Measurements from ENCODE around the gene IL17RA.

Gene IL17RA

GRCh38 chr22:17086788-17087497, 2.1 kb downstream of the IL17RA start:
- no peaks in the 10 kb centered on the region for H3K36me3 ChIP-seq (ENCODE audit: insufficient read depth, low read length)
- H3F3A ChIP-seq (ENCODE audit: low read depth) = no peaks in the 10 kb centered on the region
- H3K79me2 ChIP-seq (ENCODE audit: insufficient read depth, low read length) = peaks cover 63% of the 10 kb centered on the region
- H3K9me3 ChIP-seq (ENCODE audit: insufficient read depth, low read depth, low read length) = no peaks in the 10 kb centered on the region
- H3K4me2 ChIP-seq (ENCODE audit: low read depth, low read length, poor library complexity, severe bottlenecking) = peak overlapping the region; percentile 81
- peaks cover 39% of the 10 kb centered on the region for H4K20me1 ChIP-seq (ENCODE audit: insufficient read depth, low read length, poor library complexity, severe bottlenecking)
- TF ChIP-seq CTCF (conservative IDR thresholded peaks at IDR 0.05; ENCODE audit: low read length) = no peak
- no peak for TF ChIP-seq EZH2phosphoT487 (IDR thresholded peaks at IDR 0.05; ENCODE audit: borderline replicate concordance)
- no peaks in the 10 kb centered on the region for H3K9me2 ChIP-seq (replicated peaks; ENCODE audit: low read depth, low read length)
- H3K27me3 ChIP-seq (ENCODE audit: insufficient read depth, low read length, poor library complexity, severe bottlenecking) = no peaks in the 10 kb centered on the region
- H2AFZ ChIP-seq (ENCODE audit: low read length) = no peak overlapping the region
- peak overlapping the region; percentile 79 for H3K9ac ChIP-seq (ENCODE audit: low read depth, low read length, poor library complexity, severe bottlenecking)
- H3K4me3 ChIP-seq (ENCODE audit: low read length, poor library complexity, severe bottlenecking) = peak overlapping the region; percentile 86
- H3K4me1 ChIP-seq (ENCODE audit: insufficient read depth, low read length, poor library complexity, severe bottlenecking) = peaks cover 56% of the 10 kb centered on the region

GRCh38 chr22:17087498-17088131, 2.8 kb downstream of the IL17RA start:
- peaks cover 41% of the 10 kb centered on the region for H4K20me1 ChIP-seq (ENCODE audit: insufficient read depth, low read length, poor library complexity, severe bottlenecking)
- H3K9me3 ChIP-seq (ENCODE audit: insufficient read depth, low read depth, low read length) = no peaks in the 10 kb centered on the region
- H3K4me2 ChIP-seq (ENCODE audit: low read depth, low read length, poor library complexity, severe bottlenecking) = peak overlapping the region; percentile 81
- peak overlapping the region; percentile 86 for H3K4me3 ChIP-seq (ENCODE audit: low read length, poor library complexity, severe bottlenecking)
- peaks cover 62% of the 10 kb centered on the region for H3K4me1 ChIP-seq (ENCODE audit: insufficient read depth, low read length, poor library complexity, severe bottlenecking)
- TF ChIP-seq EZH2phosphoT487 (IDR thresholded peaks at IDR 0.05; ENCODE audit: borderline replicate concordance) (no peak), CTCF (conservative IDR thresholded peaks at IDR 0.05; ENCODE audit: low read length) (no peak)
- H2AFZ ChIP-seq (ENCODE audit: low read length) = no peak overlapping the region
- no peaks in the 10 kb centered on the region for H3K9me2 ChIP-seq (replicated peaks; ENCODE audit: low read depth, low read length)
- no peaks in the 10 kb centered on the region for H3K27me3 ChIP-seq (ENCODE audit: insufficient read depth, low read length, poor library complexity, severe bottlenecking)
- peaks cover 70% of the 10 kb centered on the region for H3K79me2 ChIP-seq (ENCODE audit: insufficient read depth, low read length)
- no peaks in the 10 kb centered on the region for H3K36me3 ChIP-seq (ENCODE audit: insufficient read depth, low read length)
- peak overlapping the region; percentile 79 for H3K9ac ChIP-seq (ENCODE audit: low read depth, low read length, poor library complexity, severe bottlenecking)
- no peaks in the 10 kb centered on the region for H3F3A ChIP-seq (ENCODE audit: low read depth)

GRCh38 chr22:17090550-17090949, 5.8 kb downstream of the IL17RA start:
- H3F3A ChIP-seq (ENCODE audit: low read depth) = no peaks in the 10 kb centered on the region
- no peaks in the 10 kb centered on the region for H3K9me2 ChIP-seq (replicated peaks; ENCODE audit: low read depth, low read length)
- peak overlapping the region; percentile 33 for H3K4me2 ChIP-seq (ENCODE audit: low read depth, low read length, poor library complexity, severe bottlenecking)
- no peak overlapping the region for H2AFZ ChIP-seq (ENCODE audit: low read length)
- H3K4me1 ChIP-seq (ENCODE audit: insufficient read depth, low read length, poor library complexity, severe bottlenecking) = peaks cover 65% of the 10 kb centered on the region
- TF ChIP-seq EZH2phosphoT487 (IDR thresholded peaks at IDR 0.05; ENCODE audit: borderline replicate concordance) (no peak), CTCF (conservative IDR thresholded peaks at IDR 0.05; ENCODE audit: low read length) (no peak)
- peaks cover 88% of the 10 kb centered on the region for H3K79me2 ChIP-seq (ENCODE audit: insufficient read depth, low read length)
- H3K9me3 ChIP-seq (ENCODE audit: insufficient read depth, low read depth, low read length) = no peaks in the 10 kb centered on the region
- H3K36me3 ChIP-seq (ENCODE audit: insufficient read depth, low read length) = no peaks in the 10 kb centered on the region
- no peaks in the 10 kb centered on the region for H3K27me3 ChIP-seq (ENCODE audit: insufficient read depth, low read length, poor library complexity, severe bottlenecking)
- H4K20me1 ChIP-seq (ENCODE audit: insufficient read depth, low read length, poor library complexity, severe bottlenecking) = peaks cover 50% of the 10 kb centered on the region
- no peak overlapping the region for H3K9ac ChIP-seq (ENCODE audit: low read depth, low read length, poor library complexity, severe bottlenecking)
- H3K4me3 ChIP-seq (ENCODE audit: low read length, poor library complexity, severe bottlenecking) = peak overlapping the region; percentile 10
